GM12801 (cell line): ENCODE measurements around the gene UBE2J2.

Source experiments
- TF ChIP-seq, protein P1 (sequence below): IDR thresholded peaks from one replicate; pipeline ENCODE4 v1.5.1; 2011; ENCODE audit warnings: control low read depth; ENCODE audit not compliant: insufficient read length; ENCODE audit errors: extremely low read depth

The UBE2J2 gene

DNA sequence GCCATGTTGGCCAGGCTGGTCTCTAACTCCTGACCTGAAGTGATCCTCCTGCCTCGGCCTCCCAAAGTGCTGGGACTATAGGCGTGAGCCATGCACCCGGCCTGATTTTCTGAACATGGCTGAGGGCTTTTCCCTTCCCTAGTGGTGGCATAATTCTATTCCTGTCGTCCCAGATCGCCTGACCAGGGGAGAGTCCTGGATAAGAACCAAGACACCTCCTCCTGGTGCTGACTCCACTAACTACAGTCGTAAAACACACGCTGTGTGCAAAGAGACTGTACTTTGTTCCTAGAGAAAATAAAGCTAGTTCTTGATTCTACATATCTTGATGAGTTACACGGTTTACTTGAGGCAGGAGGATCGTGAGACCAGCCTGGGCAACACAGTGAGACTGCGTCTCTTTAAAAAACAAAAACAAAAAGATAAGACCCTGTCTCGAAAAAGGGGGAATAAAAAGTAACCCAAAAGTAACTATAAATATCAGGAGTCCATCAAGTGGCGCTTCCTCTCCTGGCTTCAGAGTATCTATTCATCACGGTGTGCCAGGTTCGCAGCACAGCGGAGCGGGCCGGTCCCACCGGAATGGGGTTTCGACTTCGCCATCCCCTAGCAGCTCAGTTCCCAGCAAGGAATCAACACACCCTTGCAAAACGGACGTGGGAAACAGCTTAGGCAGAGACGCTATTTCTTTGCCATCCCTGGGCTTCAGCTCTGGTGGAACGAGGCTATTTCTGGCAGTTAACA lies 42.8 kb downstream of the UBE2J2 start:
- TF ChIP-seq, protein P1, sequence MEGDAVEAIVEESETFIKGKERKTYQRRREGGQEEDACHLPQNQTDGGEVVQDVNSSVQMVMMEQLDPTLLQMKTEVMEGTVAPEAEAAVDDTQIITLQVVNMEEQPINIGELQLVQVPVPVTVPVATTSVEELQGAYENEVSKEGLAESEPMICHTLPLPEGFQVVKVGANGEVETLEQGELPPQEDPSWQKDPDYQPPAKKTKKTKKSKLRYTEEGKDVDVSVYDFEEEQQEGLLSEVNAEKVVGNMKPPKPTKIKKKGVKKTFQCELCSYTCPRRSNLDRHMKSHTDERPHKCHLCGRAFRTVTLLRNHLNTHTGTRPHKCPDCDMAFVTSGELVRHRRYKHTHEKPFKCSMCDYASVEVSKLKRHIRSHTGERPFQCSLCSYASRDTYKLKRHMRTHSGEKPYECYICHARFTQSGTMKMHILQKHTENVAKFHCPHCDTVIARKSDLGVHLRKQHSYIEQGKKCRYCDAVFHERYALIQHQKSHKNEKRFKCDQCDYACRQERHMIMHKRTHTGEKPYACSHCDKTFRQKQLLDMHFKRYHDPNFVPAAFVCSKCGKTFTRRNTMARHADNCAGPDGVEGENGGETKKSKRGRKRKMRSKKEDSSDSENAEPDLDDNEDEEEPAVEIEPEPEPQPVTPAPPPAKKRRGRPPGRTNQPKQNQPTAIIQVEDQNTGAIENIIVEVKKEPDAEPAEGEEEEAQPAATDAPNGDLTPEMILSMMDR: no peak

DNA sequence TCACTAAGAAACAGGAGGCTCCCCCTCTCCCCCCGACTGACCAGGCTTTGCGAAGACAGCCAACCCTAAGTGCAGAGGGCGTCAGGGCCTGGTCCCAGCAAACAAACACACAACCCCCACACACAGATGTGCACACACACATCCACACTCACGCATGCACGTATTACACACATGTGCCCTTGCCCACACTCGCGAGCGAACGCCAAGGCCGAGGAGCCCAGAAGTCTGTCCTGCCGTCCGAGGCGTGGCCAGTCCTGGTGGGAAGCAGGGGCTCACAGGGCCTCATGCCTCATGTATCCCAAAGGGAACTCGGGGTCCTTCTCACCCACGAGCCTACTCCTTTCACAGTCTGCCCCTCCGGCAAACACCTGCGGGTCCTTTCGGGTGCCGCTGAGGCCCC lies 43.9 kb downstream of the UBE2J2 start:
- TF ChIP-seq, protein P1: no peak

DNA sequence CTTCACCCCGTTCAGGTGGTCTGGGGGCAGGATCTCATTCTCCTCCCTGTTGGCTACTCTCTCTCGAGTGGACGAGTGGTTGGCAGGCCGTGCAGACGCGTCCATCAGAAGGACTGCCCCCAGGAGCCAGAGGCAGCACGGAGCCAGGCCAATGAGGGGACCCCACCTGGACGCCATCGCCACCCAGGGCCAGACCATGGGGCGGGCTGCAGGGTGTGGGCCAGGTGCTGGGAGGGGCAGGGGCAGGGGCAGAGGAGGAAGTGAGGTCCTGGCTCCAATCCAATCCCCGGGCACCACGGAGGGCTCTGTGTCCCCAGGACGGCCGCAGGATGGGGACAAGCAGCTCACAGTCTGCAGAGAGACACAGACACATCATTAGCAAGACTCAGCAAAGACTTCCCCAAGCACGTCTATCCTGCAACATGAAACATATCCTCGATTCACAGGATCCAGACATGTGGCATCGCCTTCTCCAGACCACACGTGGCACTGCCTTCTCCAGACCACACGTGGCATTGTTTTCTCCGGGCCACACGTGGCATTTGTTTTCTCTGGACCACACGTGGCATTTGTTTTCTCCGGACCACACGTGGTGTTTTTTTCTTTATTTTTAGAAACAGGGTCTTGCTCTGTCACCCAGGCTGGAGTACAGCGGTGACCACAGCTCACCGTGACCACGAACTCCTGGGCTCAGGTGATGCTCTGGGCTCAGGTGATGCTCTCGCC lies 44.9 kb downstream of the UBE2J2 start:
- TF ChIP-seq, protein P1: no peak

DNA sequence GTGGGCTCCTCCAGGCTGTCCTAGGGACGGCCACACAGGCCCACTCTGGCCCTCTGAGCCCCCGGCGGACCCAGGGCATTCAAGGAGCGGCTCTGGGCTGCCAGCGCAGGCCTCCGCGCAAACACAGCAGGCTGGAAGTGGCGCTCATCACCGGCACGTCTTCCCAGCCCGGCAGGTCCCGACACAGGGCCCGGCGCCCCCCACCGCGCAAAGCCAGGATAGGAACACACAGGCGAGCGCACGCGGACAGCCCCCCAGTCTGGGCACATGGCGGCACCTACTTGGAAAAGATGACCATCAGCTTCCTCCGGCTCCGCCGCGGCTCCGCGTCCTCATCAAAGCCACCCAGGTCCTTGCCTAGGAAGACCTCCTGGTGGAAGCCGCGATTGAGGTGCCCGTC lies 45.5 kb downstream of the UBE2J2 start:
- TF ChIP-seq, protein P1: no peak

GRCh38 chr1:1227386-1227785 lies 46.3 kb downstream of the UBE2J2 start:
- TF ChIP-seq, protein P1: no peak

GRCh38 chr1:1226566-1227362 lies 46.9 kb downstream of the UBE2J2 start:
- TF ChIP-seq, protein P1: no peak

DNA sequence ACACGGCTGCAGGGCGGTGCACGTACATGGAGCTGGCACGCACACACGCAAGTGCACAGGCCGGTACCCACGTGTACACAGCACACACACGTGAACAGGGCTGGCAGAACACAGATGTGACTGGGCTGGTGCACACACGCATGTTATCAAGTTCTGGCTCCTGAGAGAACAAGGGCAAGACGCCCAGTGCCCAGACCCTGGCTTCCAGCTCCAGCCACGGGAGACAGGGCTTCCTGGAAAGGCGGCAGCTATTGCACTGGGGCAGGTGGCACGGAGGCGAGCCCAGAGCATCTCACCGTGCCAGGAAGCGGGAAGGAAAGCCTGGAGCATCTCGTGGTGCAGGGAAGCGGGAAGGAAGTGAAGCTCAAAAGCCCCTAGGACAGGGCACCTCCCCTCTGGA lies 47.7 kb downstream of the UBE2J2 start:
- TF ChIP-seq, protein P1: no peak
